Endodermal cell (in vitro differentiated cells): Measurements from ENCODE around the gene DHRS7B. TPM values are rescaled to one million over a fixed set of nuclear protein-coding genes. Genes with fewer than 3 reads are reported as not detected.

ENCODE experiments used
- DNase-seq: peaks from one replicate; pipeline ENCODE4 v3.0.0-alpha.2; 2017
- H3K27ac ChIP-seq: 2 replicates; pipeline ENCODE4 v1.5.1; 2013; ENCODE audit warnings: mild to moderate bottlenecking, low read depth, low read length, moderate library complexity
- H3K27me3 ChIP-seq: 2 replicates; pipeline ENCODE4 v1.6.1; 2013; ENCODE audit warnings: mild to moderate bottlenecking, low read length, moderate library complexity; ENCODE audit not compliant: insufficient read depth, control insufficient read depth, poor library complexity, severe bottlenecking
- H3K36me3 ChIP-seq: 2 replicates; pipeline ENCODE4 v1.7.0; 2013; ENCODE audit warnings: mild to moderate bottlenecking, low read length, moderate library complexity; ENCODE audit not compliant: control insufficient read depth, insufficient read depth
- H3K4me1 ChIP-seq: one replicate; pipeline ENCODE4 v1.7.0; 2013; ENCODE audit warnings: low read length; ENCODE audit not compliant: control insufficient read depth, insufficient read depth
- H3K4me3 ChIP-seq: 2 replicates; pipeline ENCODE4 v1.5.1; 2013; ENCODE audit warnings: mild to moderate bottlenecking, low read length, moderate library complexity
- H3K9ac ChIP-seq: 2 replicates; pipeline ENCODE4 v1.6.1; 2013; ENCODE audit warnings: mild to moderate bottlenecking, low read length, moderate library complexity; ENCODE audit not compliant: poor library complexity, severe bottlenecking; ENCODE audit errors: extremely low read depth
- H3K9me3 ChIP-seq: 2 replicates; pipeline ENCODE4 v1.6.1; 2013; ENCODE audit warnings: mild to moderate bottlenecking, low read length, moderate library complexity; ENCODE audit not compliant: control insufficient read depth
- H3K27ac Mint-ChIP-seq: 2 replicates; pipeline ENCODE4 v1.8.0; 2020; ENCODE audit warnings: mixed read lengths
- H3K27me3 Mint-ChIP-seq: 2 replicates; pipeline ENCODE4 v1.8.0; 2021; ENCODE audit warnings: mild to moderate bottlenecking, mixed read lengths; ENCODE audit not compliant: insufficient read depth
- H3K36me3 Mint-ChIP-seq: 2 replicates; pipeline ENCODE4 v1.8.0; 2020; ENCODE audit warnings: low read depth, mixed read lengths
- H3K4me1 Mint-ChIP-seq: 2 replicates; pipeline ENCODE4 v1.8.0; 2020; ENCODE audit warnings: mixed read lengths
- H3K4me3 Mint-ChIP-seq: 2 replicates; pipeline ENCODE4 v1.8.0; 2020; ENCODE audit warnings: mild to moderate bottlenecking, moderate library complexity, mixed read lengths
- H3K9me3 Mint-ChIP-seq: 2 replicates; pipeline ENCODE4 v1.8.0; 2020; ENCODE audit warnings: mild to moderate bottlenecking, mixed read lengths
- WGBS, 2 experiments: methylation state at CpG; one replicate each; pipeline versions ENCODE4 v1.1.5 to v1.1.7; 2013; ENCODE audit warnings: missing lambda C conversion rate in 2 of 2, mixed read lengths in 1 of 2; ENCODE audit not compliant: insufficient coverage in 1 of 2, insufficient read length in 1 of 2; 5-methylcytosine and 5-hydroxymethylcytosine counted together
- total RNA-seq, 2 donors: library from RNA; stranded (reverse); fragmentation: NEBNext Ultra II Directional in 1 of 2; extraction: Animal tissue kit (Norgen Biotek cat#: 25700) in 1 of 2; gene quantifications; 2 replicates in 1 of 2; 3 replicates in 1 of 2; pipeline ENCODE4 v1.2.1, GENCODE V29; 2021
- TF ChIP-seq, protein P1 (sequence below): fragments of 200-600 bp; sonication (generic); conservative IDR thresholded peaks from 2 replicates; pipeline ENCODE4 v1.5.0; 2021; ENCODE audit warnings: antibody characterized with exemption, mild to moderate bottlenecking

Gene DHRS7B
- total RNA-seq, 2 donors from 2014 or later = 20.8 to 24.2 TPM

DNA sequence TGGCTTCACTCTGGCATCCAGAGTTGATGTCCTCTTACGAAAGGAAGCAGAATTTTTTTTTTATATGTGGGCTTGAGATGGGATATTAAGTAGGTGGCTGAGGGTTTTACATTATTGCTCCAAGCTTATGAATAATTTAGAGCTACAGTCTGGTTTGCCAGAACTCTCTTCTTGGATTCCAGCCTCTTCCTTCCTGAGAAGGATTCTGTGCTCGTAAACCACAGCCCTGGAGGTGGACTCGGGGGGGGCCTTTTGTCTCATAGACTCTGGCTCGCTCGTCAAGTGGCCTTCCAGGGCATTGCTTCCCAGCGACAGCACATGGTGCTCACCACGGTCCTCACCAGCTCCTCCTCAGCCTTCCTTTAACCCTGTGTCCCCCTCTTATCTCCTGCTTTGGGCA lies 44.0 kb downstream of the DHRS7B start:
- H3K4me1 ChIP-seq = no peaks in the 10 kb centered on the region
- Mint-ChIP-seq H3K27me3 (no peaks in the 10 kb centered on the region), H3K27ac (peak overlapping the region; percentile 46), H3K4me1 (no peaks in the 10 kb centered on the region), H3K4me3 (no peak overlapping the region), H3K36me3 (peaks cover 35% of the 10 kb centered on the region), H3K9me3 (no peaks in the 10 kb centered on the region)
- no peak overlapping the region for H3K4me3 ChIP-seq
- no peaks in the 10 kb centered on the region for H3K27me3 ChIP-seq
- no peak for DNase-seq
- no peak overlapping the region for H3K9ac ChIP-seq
- H3K36me3 ChIP-seq = peaks cover 11% of the 10 kb centered on the region
- no peak overlapping the region for H3K27ac ChIP-seq
- 79 to 92% methylated on average over 2 to 7 of the region's 7 CpGs for WGBS, 2 experiments
- TF ChIP-seq, protein P1, sequence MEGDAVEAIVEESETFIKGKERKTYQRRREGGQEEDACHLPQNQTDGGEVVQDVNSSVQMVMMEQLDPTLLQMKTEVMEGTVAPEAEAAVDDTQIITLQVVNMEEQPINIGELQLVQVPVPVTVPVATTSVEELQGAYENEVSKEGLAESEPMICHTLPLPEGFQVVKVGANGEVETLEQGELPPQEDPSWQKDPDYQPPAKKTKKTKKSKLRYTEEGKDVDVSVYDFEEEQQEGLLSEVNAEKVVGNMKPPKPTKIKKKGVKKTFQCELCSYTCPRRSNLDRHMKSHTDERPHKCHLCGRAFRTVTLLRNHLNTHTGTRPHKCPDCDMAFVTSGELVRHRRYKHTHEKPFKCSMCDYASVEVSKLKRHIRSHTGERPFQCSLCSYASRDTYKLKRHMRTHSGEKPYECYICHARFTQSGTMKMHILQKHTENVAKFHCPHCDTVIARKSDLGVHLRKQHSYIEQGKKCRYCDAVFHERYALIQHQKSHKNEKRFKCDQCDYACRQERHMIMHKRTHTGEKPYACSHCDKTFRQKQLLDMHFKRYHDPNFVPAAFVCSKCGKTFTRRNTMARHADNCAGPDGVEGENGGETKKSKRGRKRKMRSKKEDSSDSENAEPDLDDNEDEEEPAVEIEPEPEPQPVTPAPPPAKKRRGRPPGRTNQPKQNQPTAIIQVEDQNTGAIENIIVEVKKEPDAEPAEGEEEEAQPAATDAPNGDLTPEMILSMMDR = no peak
- no peaks in the 10 kb centered on the region for H3K9me3 ChIP-seq

DNA sequence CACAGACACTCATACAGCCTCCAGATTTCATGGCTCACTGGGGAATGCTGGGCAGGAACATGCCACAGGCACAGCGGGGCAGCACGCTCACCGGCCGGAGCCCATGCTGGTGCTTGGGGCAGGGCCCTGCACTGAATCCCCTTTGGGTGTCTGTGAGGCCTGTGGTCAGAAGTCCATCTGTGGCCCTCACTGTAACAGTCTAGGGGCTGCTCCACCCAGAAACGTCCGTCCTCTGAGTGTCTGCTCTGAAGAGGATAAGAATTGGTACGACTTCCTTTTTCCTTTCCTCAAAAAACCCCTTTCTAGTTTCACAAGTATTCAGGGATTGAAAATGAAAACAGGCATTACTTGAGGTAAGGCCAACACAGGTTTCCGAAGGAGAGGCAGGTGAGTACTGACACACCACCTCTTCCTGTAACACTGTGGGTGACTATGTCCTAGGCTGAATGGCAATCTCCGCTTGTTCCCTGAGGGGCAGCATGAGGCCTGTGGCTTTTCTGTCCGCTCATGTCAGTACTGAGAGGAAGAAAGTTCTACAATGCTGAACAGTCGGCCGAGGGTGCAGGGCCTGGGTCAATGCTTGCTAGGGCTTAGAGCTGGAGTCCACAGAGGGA lies 44.7 kb downstream of the DHRS7B start:
- Mint-ChIP-seq H3K27me3 (no peaks in the 10 kb centered on the region), H3K9me3 (no peaks in the 10 kb centered on the region), H3K4me1 (no peaks in the 10 kb centered on the region), H3K27ac (peak overlapping the region; percentile 46), H3K36me3 (peaks cover 35% of the 10 kb centered on the region), H3K4me3 (no peak overlapping the region)
- Histone ChIP-seq H3K9me3 (no peaks in the 10 kb centered on the region), H3K27ac (no peak overlapping the region), H3K4me3 (no peak overlapping the region), H3K36me3 (peaks cover 11% of the 10 kb centered on the region), H3K9ac (no peak overlapping the region), H3K27me3 (no peaks in the 10 kb centered on the region), H3K4me1 (no peaks in the 10 kb centered on the region)
- WGBS, 2 experiments = 91 to 93% methylated on average over 11 to 12 of the region's 12 CpGs
- TF ChIP-seq, protein P1 = no peak
- DNase-seq = peak; percentile 38

DNA sequence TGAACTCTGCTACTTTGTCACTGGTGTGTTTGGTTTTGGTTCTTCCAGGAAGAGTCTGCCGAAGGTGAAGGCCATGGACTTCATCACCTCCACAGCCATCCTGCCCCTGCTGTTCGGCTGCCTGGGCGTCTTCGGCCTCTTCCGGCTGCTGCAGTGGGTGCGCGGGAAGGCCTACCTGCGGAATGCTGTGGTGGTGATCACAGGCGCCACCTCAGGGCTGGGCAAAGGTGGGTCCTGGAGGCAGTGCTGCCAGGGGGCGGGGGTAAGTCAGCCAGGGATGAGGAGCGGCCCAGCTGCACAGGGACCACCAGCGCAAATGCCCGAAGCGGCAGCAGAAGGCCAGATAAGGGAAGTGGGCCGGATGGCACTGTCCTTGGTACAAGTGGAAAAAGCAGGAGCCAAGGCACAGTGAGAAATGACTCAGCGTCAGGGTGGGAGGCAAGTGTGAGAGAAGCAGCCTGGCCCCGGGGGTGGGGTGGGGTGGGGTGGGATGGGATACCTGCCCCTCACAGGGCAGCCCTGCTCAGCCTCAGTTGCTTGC lies 45.3 kb downstream of the DHRS7B start:
- Histone ChIP-seq H3K27ac (no peak overlapping the region), H3K27me3 (no peaks in the 10 kb centered on the region), H3K36me3 (peaks cover 11% of the 10 kb centered on the region), H3K4me3 (no peak overlapping the region), H3K4me1 (no peaks in the 10 kb centered on the region), H3K9ac (no peak overlapping the region), H3K9me3 (no peaks in the 10 kb centered on the region)
- Mint-ChIP-seq H3K9me3 (no peaks in the 10 kb centered on the region), H3K36me3 (peaks cover 35% of the 10 kb centered on the region), H3K4me1 (peaks cover 4% of the 10 kb centered on the region), H3K27me3 (no peaks in the 10 kb centered on the region), H3K4me3 (no peak overlapping the region), H3K27ac (no peak overlapping the region)
- WGBS, 2 experiments = 96 to 99% methylated on average over 11 to 17 of the region's 17 CpGs
- peak; percentile 40 for DNase-seq
- TF ChIP-seq, protein P1 = no peak
